HG03196 (cell line): ENCODE data around the gene MYRFL.
"Not testable (repeated sequence)": the region's sequence is repeated elsewhere in the genome, so short reads cannot be mapped to it uniquely, and the experiment has no call there.

Experiments used
- ATAC-seq: cut with Tn5 transposase; IDR thresholded peaks from one replicate; pipeline ENCODE4 v1.9.1; 2021; ENCODE audit not compliant: unreplicated experiment

MYRFL gene

DNA sequence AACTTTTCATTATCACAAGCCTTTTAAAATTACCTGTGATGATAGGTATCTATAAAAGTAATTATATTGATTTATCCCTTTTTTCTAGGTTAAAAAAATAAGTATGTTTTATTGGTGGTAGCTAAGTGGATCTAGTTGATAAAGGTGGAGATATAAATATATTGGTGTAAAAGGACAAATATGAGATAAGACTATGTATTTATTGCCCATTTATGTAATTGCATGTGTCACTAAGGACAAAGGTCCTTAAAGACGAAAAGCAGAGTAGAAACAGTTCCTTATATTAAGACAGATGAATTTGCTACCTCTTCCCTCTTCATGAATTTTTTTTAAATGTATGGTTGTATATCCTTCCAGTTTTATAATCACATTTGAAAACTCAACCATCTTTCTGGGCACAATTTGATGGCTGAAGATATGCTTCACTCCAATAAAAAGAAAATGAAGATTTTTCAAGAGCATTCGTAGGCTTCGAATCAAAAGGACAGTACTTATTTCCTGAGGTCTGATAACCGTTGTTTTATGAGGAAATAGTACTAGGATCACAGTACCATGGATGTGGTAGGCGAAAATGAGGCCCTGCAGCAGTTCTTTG, at the start of gene MYRFL:
Gene MYRFL, plus strand, starts transcription at position 262 of the 595 bp plus-strand sequence. Its CDS starts 291 bp downstream, at position 553.
- ATAC-seq, result no peak

DNA sequence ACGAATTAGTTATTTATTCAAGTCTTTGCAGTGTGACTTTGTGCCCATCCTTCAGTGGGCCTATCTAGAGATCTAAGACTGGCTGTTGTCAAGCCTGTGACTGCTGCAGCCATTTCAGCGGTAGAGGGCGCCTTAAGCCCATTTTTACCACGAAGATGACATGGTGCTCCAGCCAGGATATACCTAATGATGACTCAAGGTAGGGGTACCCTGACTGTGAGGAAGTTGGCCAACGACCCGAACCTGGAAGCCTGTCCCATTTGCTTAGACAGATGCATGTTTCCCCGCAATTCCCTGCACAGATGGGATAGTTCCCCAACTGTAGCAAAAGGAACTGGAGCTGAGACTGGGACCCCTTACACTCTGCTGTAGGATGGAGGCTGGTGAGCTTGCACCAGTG, 45.1 kb upstream of the MYRFL start:
- ATAC-seq, result no peak

DNA sequence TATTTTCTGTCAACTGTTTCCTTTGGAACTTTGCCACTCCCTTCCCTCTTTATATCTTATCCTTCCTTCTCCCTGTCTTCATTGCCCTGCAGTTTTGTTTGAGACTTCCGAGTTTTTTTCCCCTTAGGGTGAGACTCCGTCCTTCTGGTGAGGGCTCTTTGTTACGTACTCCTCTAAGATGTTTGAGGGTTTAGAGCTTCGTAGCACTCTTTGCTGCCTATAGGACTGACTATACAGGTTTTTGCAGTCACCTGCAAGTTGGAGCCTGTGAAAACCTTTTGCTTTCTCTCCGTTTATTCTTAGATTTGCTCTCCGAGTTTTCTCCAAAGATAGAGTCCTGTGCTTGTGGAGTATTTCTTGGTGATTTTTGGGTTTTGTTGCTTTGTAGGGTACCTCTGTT, 41.7 kb upstream of the MYRFL start:
- ATAC-seq, result no peak

DNA sequence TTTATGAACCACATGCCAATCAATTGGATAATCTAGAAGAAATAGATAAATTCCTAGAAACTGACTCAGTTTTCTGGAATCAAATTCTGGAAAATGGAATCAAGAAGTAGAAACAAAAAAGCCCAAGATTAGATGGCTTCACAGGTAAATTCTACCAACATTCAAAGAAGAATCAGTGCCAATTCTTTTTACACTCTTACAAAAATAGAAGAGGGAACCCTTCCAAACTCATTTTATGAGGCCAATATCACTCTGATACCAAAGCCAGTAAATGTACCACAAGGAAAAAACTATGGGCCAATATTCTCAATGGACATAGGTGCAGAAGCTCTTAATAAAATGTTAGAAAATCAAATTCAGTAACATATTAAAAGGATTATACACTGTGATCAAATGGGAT, 35.7 kb upstream of the MYRFL start:
- ATAC-seq, result no peak

- ATAC-seq, result no peak
Observed at GRCh38 chr12:69792533-69792932, 32.5 kb upstream of the MYRFL start.

- ATAC-seq, result not testable (repeated sequence)
Observed at GRCh38 chr12:69807101-69807897, 17.7 kb upstream of the MYRFL start.

DNA sequence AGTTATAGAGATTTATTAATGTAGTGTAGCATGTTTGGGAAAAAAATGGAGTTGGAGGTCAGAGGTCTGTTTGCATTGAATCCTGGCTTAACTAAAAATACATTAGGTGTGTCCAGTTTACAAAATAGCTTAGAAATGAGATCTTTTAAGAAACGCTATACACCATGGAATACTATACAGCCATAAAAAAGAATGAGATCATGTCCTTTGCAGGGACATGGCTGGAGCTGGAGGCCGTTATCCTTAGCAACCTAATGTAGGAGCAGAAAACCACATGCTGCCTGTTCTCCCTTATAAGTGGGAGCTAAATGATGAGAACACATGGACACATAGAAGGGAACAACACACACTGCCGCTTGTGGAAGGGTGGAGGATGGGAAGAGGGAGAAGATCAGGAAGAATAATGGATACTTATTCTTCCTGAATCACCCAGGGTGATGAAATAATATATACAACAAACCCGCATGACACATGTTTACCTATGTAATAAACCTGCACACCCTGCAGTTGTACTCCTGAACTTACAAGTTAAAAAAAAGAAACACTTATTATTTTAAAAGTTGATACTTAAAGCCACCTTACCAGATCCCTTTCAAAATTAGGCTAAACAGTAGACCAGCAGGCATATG, 14.0 kb upstream of the MYRFL start:
- no peak for ATAC-seq

DNA sequence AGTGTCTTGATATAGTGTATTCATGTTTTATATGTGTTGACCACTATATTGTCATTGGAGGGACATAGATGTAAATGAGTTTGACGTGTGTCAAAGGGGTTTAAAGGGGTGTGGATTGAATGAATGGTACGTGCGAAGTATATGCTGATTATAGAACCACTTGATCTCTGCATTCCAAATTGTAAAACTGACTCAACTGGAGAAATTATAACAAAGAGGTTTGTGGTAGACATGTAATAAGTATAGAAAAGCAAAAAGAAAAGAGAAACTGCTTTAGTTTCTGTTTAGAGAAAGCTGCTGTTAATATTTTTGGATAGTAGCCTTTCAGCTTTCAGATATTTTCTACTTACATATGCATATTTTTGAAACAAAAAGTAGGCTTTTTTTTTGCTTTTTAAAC, 8.9 kb upstream of the MYRFL start:
- no peak for ATAC-seq

DNA sequence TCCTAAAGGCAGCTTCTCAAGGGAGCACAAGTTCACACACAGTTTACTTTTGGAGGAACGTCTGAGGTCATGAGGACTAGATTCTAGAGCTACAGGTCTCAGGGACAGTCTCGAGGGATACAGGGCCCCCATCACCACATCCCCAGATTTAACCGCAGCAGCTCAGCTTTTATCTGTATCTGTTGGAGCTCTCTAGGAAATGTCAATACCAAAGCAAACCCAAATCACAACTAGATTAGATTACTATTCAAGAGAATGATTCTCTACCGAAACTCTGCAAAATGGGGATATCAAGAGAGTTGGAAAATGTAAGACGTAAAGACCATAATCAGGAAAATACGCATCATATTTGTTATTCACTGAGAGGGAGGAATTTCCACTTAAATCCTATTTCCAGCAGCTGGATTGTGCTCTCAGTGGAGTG, 4.0 kb upstream of the MYRFL start:
- ATAC-seq, result no peak

GRCh38 chr12:69821456-69822159, 3.4 kb upstream of the MYRFL start:
- ATAC-seq, result no peak

DNA sequence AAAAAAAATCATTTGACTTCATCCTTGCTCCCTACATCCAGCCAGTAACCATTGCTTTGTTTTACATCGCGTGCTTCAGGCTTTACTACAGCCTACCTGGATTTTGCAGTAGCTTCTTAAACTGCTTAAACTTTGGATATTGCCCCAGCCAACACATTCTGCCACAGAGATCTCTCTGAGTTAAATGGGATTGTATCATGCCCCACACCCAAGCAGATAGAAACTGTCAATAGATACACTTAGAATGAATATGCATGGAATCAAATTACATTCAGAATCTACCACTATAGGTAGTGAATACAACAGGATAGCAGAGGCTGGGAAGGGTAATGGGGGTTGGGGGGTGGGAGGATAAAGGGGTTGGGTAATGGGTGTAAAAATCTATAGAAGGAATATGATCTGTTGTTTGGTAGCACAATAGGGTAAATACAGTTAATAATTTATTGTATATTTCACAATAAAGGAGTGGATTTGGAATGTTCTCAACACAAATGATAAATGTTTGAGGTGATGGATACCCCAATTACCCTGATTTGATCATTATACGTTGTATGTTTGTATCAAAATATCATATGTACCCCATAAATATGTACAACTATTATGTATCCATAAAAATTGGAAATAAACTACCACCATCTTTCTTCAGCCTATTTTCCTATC, 2.7 kb upstream of the MYRFL start:
- no peak for ATAC-seq

DNA sequence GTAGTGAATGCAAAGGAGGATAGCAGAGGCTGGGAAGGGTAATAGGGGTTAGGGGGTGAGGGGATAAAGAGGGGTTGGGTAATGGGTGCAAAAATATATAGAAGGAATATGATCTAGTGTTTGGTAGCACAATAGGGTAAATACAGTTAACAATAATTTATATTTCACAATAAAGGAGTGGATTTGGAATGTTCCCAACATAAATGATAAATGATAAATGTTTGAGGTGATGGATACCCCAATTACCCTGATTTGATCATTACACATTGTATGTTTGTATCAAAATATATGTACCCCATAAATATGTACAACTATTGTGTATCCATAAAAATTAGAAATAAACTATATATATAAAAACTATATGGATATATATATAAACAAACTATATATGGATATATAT, 999 bp upstream of the MYRFL start:
- no peak for ATAC-seq

GRCh38 chr12:69828897-69829296, 3.9 kb downstream of the MYRFL start:
- no peak for ATAC-seq

- ATAC-seq, result no peak
Observed at GRCh38 chr12:69833696-69834095, 8.7 kb downstream of the MYRFL start.

DNA sequence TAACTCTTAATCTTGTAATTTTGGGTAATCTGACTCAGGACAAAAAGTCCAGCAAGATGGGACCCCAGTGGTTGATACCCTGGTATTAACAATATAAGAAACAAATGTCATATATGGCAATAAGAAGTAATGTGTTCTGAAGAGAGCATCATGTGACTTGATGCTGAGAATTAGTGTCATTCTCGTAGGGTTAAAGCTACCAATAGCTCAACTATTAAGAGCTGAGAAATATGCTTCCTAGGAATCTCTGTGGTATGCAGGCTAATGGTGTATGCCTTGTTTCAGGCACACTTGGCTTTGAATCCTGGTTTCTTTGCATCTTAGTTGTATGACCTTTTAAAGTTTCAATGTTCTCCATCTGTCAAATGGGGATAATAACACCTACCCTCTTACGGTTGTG, 9.1 kb downstream of the MYRFL start:
- no peak for ATAC-seq

DNA sequence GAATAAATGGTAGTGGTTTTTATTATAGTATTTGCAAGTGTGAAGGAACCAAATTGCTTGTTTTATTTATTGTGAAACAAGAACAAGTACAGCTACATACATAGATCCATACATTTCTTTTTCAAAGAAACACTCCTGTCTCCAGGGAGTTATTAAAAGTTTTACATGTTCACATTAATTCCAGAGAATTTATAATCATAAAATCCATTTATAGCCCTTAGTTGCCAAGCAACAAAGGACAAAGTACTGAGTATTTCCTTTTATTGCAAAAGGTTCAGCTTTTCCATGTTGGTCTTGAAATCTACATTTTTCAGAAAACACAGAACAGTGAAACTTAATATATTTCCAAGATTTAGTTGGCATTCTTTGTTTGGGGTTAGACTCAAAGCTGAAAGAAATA, 9.5 kb downstream of the MYRFL start:
- no peak for ATAC-seq

GRCh38 chr12:69835081-69835480, 10.1 kb downstream of the MYRFL start:
- no peak for ATAC-seq

- no peak for ATAC-seq
Observed at GRCh38 chr12:69836015-69836414, 11.0 kb downstream of the MYRFL start.

DNA sequence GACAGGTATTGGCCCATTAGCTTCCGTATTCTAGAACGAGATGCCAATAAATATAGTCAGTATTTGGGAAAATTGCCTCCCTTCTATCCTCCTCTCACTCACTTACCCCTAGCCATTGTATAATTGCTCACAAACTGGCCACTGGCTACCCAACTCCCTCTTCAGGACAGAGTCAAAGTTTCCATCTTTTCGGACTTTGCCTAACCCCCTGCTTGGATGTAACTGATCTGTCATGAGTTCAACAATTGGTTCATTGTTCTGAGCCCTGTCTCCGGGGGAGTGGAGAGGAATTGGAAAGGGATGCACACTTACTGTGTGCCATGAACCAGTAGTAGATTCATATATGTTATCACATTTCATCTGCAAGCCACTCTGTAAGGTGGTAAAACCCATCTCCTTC, 12.2 kb downstream of the MYRFL start:
- no peak for ATAC-seq

- ATAC-seq, result no peak
Observed at GRCh38 chr12:69837657-69838415, 12.8 kb downstream of the MYRFL start.
